GM12878 (cell line): Measurements from ENCODE around the gene MYO1D. TPM values are rescaled to one million over a fixed set of nuclear protein-coding genes. Genes with fewer than 3 reads are reported as not detected.
A peak's percentile ranks its signal among the peaks of the same experiment; 100 is the strongest.

ENCODE experiments used
- ATAC-seq: fragments of 200-7000 bp; cut with Tn5 transposase; 3 replicates; pipeline ENCODE4 v1.9.1; 2020; ENCODE audit warnings: mild to moderate bottlenecking, moderate library complexity
- BruUV-seq: library from RNA; stranded (reverse); fragments of 400-500 nt; replicated peaks from 2 replicates; lab custom pipeline; 2021; lab: Mats Ljungman, UMichigan
- CTCF ChIA-PET: fragments of 300-600 bp; sonication (Branson Sonifier 250); formaldehyde crosslinking; extraction: SDS; loops from one replicate; lab custom pipeline; 2021; ENCODE audit warnings: inconsistent platforms; lab: Yijun Ruan, JAX
- POLR2A ChIA-PET: fragments of 350-600 bp; formaldehyde crosslinking; extraction: SDS; loops from one replicate; lab custom pipeline; 2021; ENCODE audit warnings: inconsistent platforms; lab: Charles Lee
- RAD21 ChIA-PET: fragments of 300-600 bp; sonication (Branson Sonifier 250); formaldehyde crosslinking; loops from one replicate; lab custom pipeline; 2023; ENCODE audit warnings: antibody characterized with exemption; ENCODE audit not compliant: unreplicated experiment; lab: Charles Lee
- SMC1A ChIA-PET: fragments of 300-600 bp; sonication (Branson Sonifier 250); formaldehyde crosslinking; loops from one replicate; lab custom pipeline; 2023; ENCODE audit not compliant: unreplicated experiment, uncharacterized antibody; lab: Charles Lee
- DNase-seq: peaks from one replicate; pipeline ENCODE4 v3.0.0-alpha.2; 2011; ENCODE audit warnings: low read depth, low spot score
- FAIRE-seq: peaks from 3 replicates; lab custom pipeline; 2011; peaks lifted over from hg19 to GRCh38; lab: Jason Lieb, UNC
- H2AFZ ChIP-seq: 2 replicates; pipeline ENCODE4 v1.6.0; 2011; ENCODE audit warnings: low read depth, low read length, control low read depth; ENCODE audit not compliant: control insufficient read depth
- H3K27ac ChIP-seq: 2 replicates; pipeline ENCODE4 v1.5.1; 2011; ENCODE audit warnings: control low read depth; ENCODE audit not compliant: control insufficient read depth, insufficient read depth
- H3K27me3 ChIP-seq, 2 experiments: replicated peaks in 1 of 2; 2 replicates each; pipeline versions ENCODE4 v1.6.0 to v1.6.1; 2011; ENCODE audit warnings: low read length in 1 of 2; ENCODE audit not compliant: control insufficient read depth in 2 of 2, insufficient read depth in 2 of 2
- H3K36me3 ChIP-seq, 2 experiments: 2 replicates each; pipeline ENCODE4 v1.5.1; 2011; ENCODE audit warnings: low read length in 1 of 2; ENCODE audit not compliant: control insufficient read depth in 2 of 2, insufficient read depth in 2 of 2
- H3K4me1 ChIP-seq: 2 replicates; pipeline ENCODE4 v1.6.1; 2011; ENCODE audit warnings: mild to moderate bottlenecking, low read length, moderate library complexity, mixed read lengths; ENCODE audit not compliant: control insufficient read depth, insufficient read depth
- H3K4me2 ChIP-seq: 2 replicates; pipeline ENCODE4 v1.6.0; 2011; ENCODE audit warnings: control low read depth; ENCODE audit not compliant: control insufficient read depth, insufficient read depth
- H3K4me3 ChIP-seq: fragments of 200-600 bp; sonication (generic); 2 replicates; pipeline ENCODE4 v1.5.1; 2016
- H3K79me2 ChIP-seq: 2 replicates; pipeline ENCODE4 v1.6.0; 2011; ENCODE audit warnings: low read length; ENCODE audit not compliant: control insufficient read depth, insufficient read depth
- H3K9ac ChIP-seq: 2 replicates; pipeline ENCODE4 v1.8.0; 2011; ENCODE audit warnings: low read length, control low read depth, mixed read lengths; ENCODE audit not compliant: control insufficient read depth, insufficient read depth
- H3K9me3 ChIP-seq: replicated peaks from 3 replicates; pipeline ENCODE4 v1.5.1; 2011; ENCODE audit warnings: mild to moderate bottlenecking, low read length; ENCODE audit not compliant: control insufficient read depth, insufficient read depth
- H4K20me1 ChIP-seq: 2 replicates; pipeline ENCODE4 v1.6.0; 2011; ENCODE audit not compliant: control insufficient read depth, insufficient read depth
- BHLHE40 ChIP-seq, 2 experiments: fragments of 450-650 bp in 1 of 2; IDR thresholded peaks; 2 replicates each; pipeline ENCODE4 v1.6.1; 2011 to 2017; ENCODE audit warnings: low read depth in 2 of 2, borderline replicate concordance in 1 of 2, improper control_type of control experiment in 1 of 2, low read length in 1 of 2, mild to moderate bottlenecking in 1 of 2
- CEBPB ChIP-seq, 2 experiments: fragments of 150-350 bp in 1 of 2; IDR thresholded peaks; 2 replicates each; pipeline ENCODE4 v1.6.1; 2012 to 2014; ENCODE audit warnings: low read depth in 2 of 2, low read length in 2 of 2, borderline replicate concordance in 1 of 2, inconsistent platforms in 1 of 2
- CREB1 ChIP-seq: IDR thresholded peaks from 2 replicates; pipeline ENCODE4 v1.6.1; 2012; ENCODE audit warnings: low read depth, mild to moderate bottlenecking, inconsistent platforms
- EGR1 ChIP-seq, 2 experiments: IDR thresholded peaks; 1 replicate in 1 of 2; 2 replicates in 1 of 2; pipeline ENCODE4 v1.6.1; 2011 to 2012; ENCODE audit warnings: low read depth in 2 of 2, low read length in 2 of 2, borderline replicate concordance in 1 of 2, mild to moderate bottlenecking in 1 of 2, moderate library complexity in 1 of 2
- EP300 ChIP-seq, 2 experiments: fragments of 150-350 bp in 1 of 2; IDR thresholded peaks; 2 replicates each; pipeline ENCODE4 v1.6.1; 2011 to 2012; ENCODE audit warnings: low read depth in 2 of 2, low read length in 2 of 2, borderline replicate concordance in 1 of 2, improper control_type of control experiment in 1 of 2, inconsistent platforms in 1 of 2; ENCODE audit not compliant: control insufficient read depth in 1 of 2
- KDM1A ChIP-seq: fragments of 200-600 bp; sonication (generic); IDR thresholded peaks from 2 replicates; pipeline ENCODE4 v1.6.1; 2016; ENCODE audit warnings: borderline replicate concordance
- MEF2A ChIP-seq: IDR thresholded peaks from 2 replicates; pipeline ENCODE4 v1.6.1; 2011; ENCODE audit warnings: low read depth, mild to moderate bottlenecking, low read length, moderate library complexity; ENCODE audit not compliant: insufficient read depth
- MEF2B ChIP-seq: fragments of 450-650 bp; IDR thresholded peaks from 2 replicates; pipeline ENCODE4 v1.6.1; 2018; ENCODE audit warnings: mild to moderate bottlenecking, moderate library complexity; ENCODE audit not compliant: partially characterized antibody, poor library complexity, severe bottlenecking
- POLR2AphosphoS2 ChIP-seq: IDR thresholded peaks from 2 replicates; pipeline ENCODE4 v1.6.1; 2011; ENCODE audit warnings: low read depth, mild to moderate bottlenecking, low read length, improper control_type of control experiment, moderate library complexity
- POU2F2 ChIP-seq: IDR thresholded peaks from 3 replicates; pipeline ENCODE4 v1.6.1; 2011; ENCODE audit warnings: low read depth, mild to moderate bottlenecking, low read length, borderline replicate concordance
- RUNX3 ChIP-seq: IDR thresholded peaks from 2 replicates; pipeline ENCODE4 v1.6.1; 2012; ENCODE audit warnings: low read length, inconsistent platforms
- SRF ChIP-seq, 2 experiments: IDR thresholded peaks; 2 replicates each; pipeline ENCODE4 v1.6.1; 2011; ENCODE audit warnings: low read depth in 2 of 2, low read length in 2 of 2, mild to moderate bottlenecking in 1 of 2, moderate library complexity in 1 of 2
- TAF1 ChIP-seq: IDR thresholded peaks from 2 replicates; pipeline ENCODE4 v1.6.1; 2011; ENCODE audit warnings: mild to moderate bottlenecking, low read depth, low read length, borderline replicate concordance
- TBL1XR1 ChIP-seq: IDR thresholded peaks from 2 replicates; pipeline ENCODE4 v1.6.1; 2012; ENCODE audit warnings: low read depth, low read length, improper control_type of control experiment
- TCF12 ChIP-seq: IDR thresholded peaks from 2 replicates; pipeline ENCODE4 v1.6.1; 2011; ENCODE audit warnings: low read depth, mild to moderate bottlenecking, low read length
- ZNF384 ChIP-seq: IDR thresholded peaks from 2 replicates; pipeline ENCODE4 v1.6.1; 2012; ENCODE audit warnings: low read depth, mild to moderate bottlenecking, low read length, improper control_type of control experiment, borderline replicate concordance
- WGBS: methylation state at CpG from one replicate; pipeline ENCODE4 v1.1.6; 2016; ENCODE audit warnings: low lambda C conversion rate; ENCODE audit not compliant: insufficient replicate concordance, insufficient coverage; ENCODE audit errors: missing lambda C conversion rate; 5-methylcytosine and 5-hydroxymethylcytosine counted together
- in situ Hi-C: fragments of 300-500 bp; cut with MboI; formaldehyde crosslinking; loops from 9 replicates; pipeline ENCODE4 v1.14.3; 2018; ENCODE audit warnings: mixed read lengths
- intact Hi-C: fragments of 100-400 bp; cut with micrococcal nuclease; formaldehyde crosslinking; loops from one replicate; pipeline ENCODE4 v1.14.2; 2022; ENCODE audit not compliant: unreplicated experiment
- polyA plus RNA-seq, 11 experiments: library from polyadenylated mRNA; depleted of rRNA in 4 of 11; unstranded in 6 of 11; stranded (reverse) in 5 of 11; fragments of >200 nt; fragmentation: Nextera tagmentation in 4 of 11; fragmentation: Illumina TruSeq in 1 of 11; extraction: Ambion mirVana in 4 of 11; extraction: Trizol in 1 of 11; gene quantifications; 1 replicate in 1 of 11; 2 replicates in 10 of 11; pipeline versions ENCODE4 v1.2.1 to v1.2.3, GENCODE V29; 2011 to 2016; ENCODE audit warnings: inconsistent platforms in 2 of 11, missing spikeins in 2 of 11, low read depth in 1 of 11
- total RNA-seq, 4 experiments: library from RNA; depleted of rRNA in 3 of 4; stranded (reverse); fragments of >200 nt in 3 of 4; fragmentation: Illumina TruSeq in 1 of 4; extraction: Trizol in 1 of 4; gene quantifications; 2 replicates each; pipeline versions ENCODE4 v1.2.1 to v1.2.3, GENCODE V29; 2013 to 2021
- TF ChIP-seq, protein P1 (sequence below): fragments of 450-650 bp; formaldehyde crosslinking; IDR thresholded peaks from 2 replicates; pipeline ENCODE4 v1.4.0; 2020; ENCODE audit warnings: mild to moderate bottlenecking, moderate library complexity
- TF ChIP-seq, protein P2 (sequence below): IDR thresholded peaks from 2 replicates; pipeline ENCODE4 v1.6.1; 2012; ENCODE audit warnings: low read depth, low read length, improper control_type of control experiment

The MYO1D gene
- total and polyA plus RNA-seq, 10 of the 15 experiments (the other 5 are each of a cell fraction or from before 2014, with no cell fraction given) = 1.8 to 37.7 (median 25.4) TPM

DNA sequence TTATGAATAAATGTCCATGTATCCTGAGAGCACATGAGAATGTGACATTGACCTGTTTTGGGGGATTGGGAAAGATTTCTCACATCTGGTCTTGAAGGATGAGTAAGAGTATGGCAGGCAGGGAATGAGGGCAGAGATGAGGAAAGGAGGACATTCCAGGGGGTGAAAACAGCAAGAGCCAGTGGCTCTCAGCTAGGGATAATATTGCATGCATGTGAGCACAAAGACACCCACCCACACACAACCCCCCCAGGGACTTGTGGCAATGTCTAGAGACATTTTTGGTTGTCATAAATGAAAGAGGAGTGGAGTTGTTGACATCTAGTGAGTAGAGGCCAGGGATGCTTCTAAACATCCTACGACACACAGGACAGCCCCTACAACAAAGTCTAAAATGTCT, 6.0 kb downstream of the MYO1D start:
- DNase-seq = no peak
- RAD21 ChIA-PET = interaction anchor here (0.9 to 8.2 kb wide), 3 partner anchors 9 to 88 kb away, joined by 4 to 198 read pairs (median 11); no protein-coding TSS in a partner anchor
- in situ Hi-C loops = no loop called here
- Histone ChIP-seq H3K79me2 (peaks cover 6% of the 10 kb centered on the region), H3K27ac (no peak overlapping the region), H3K4me1 (no peaks in the 10 kb centered on the region), H4K20me1 (no peaks in the 10 kb centered on the region; the same call in 1 of the 2 replicates), H2AFZ (no peak overlapping the region), H3K4me2 (peak overlapping the region; percentile 12; the same call in 1 of the 2 replicates), H3K9ac (no peak overlapping the region), H3K4me3 (no peak overlapping the region), H3K27me3 (no peaks in the 10 kb centered on the region), H3K36me3 (no peaks in the 10 kb centered on the region), H3K9me3 (no peaks in the 10 kb centered on the region)
- SMC1A ChIA-PET = interaction anchor here (1.3 to 14.6 kb wide), 5 partner anchors 12 to 90 kb away, joined by 3 to 248 read pairs (median 127); no protein-coding TSS in a partner anchor
- 0% methylated on average over 1 of the region's 1 CpG for WGBS
- TF ChIP-seq BHLHE40 (IDR thresholded peaks at IDR 0.05; ENCODE audit: borderline replicate concordance in 1 of 2, low read depth in 2 of 2, low read length in 1 of 2) (peak; percentile 75 to 82), EGR1 (IDR thresholded peaks at IDR 0.05; ENCODE audit: borderline replicate concordance in 1 of 2, low read depth in 2 of 2, low read length in 2 of 2) (peak in 1 of 2 experiments; percentile 35; a peak in 1 of 3 replicates), TCF12 (no peak), MEF2B (peak; percentile 88), SRF (IDR thresholded peaks at IDR 0.05; ENCODE audit: low read depth in 2 of 2, low read length in 2 of 2) (no peak), ZNF384 (no peak), CEBPB (IDR thresholded peaks at IDR 0.05; ENCODE audit: borderline replicate concordance in 1 of 2, low read depth in 2 of 2, low read length in 2 of 2) (no peak), TAF1 (no peak), POU2F2 (peak; percentile 31; the same call in 1 of the 3 replicates), RUNX3 (peak; percentile 33; the same call in 1 of the 2 replicates), CREB1 (no peak), TBL1XR1 (no peak), KDM1A (no peak), POLR2AphosphoS2 (no peak), MEF2A (no peak), EP300 (IDR thresholded peaks at IDR 0.05; ENCODE audit: borderline replicate concordance in 1 of 2, control insufficient read depth in 1 of 2, low read depth in 2 of 2, low read length in 2 of 2) (no peak)
- TF ChIP-seq, protein P1, sequence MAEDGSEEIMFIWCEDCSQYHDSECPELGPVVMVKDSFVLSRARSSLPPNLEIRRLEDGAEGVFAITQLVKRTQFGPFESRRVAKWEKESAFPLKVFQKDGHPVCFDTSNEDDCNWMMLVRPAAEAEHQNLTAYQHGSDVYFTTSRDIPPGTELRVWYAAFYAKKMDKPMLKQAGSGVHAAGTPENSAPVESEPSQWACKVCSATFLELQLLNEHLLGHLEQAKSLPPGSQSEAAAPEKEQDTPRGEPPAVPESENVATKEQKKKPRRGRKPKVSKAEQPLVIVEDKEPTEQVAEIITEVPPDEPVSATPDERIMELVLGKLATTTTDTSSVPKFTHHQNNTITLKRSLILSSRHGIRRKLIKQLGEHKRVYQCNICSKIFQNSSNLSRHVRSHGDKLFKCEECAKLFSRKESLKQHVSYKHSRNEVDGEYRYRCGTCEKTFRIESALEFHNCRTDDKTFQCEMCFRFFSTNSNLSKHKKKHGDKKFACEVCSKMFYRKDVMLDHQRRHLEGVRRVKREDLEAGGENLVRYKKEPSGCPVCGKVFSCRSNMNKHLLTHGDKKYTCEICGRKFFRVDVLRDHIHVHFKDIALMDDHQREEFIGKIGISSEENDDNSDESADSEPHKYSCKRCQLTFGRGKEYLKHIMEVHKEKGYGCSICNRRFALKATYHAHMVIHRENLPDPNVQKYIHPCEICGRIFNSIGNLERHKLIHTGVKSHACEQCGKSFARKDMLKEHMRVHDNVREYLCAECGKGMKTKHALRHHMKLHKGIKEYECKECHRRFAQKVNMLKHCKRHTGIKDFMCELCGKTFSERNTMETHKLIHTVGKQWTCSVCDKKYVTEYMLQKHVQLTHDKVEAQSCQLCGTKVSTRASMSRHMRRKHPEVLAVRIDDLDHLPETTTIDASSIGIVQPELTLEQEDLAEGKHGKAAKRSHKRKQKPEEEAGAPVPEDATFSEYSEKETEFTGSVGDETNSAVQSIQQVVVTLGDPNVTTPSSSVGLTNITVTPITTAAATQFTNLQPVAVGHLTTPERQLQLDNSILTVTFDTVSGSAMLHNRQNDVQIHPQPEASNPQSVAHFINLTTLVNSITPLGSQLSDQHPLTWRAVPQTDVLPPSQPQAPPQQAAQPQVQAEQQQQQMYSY (CRISPR knock-in tag) = no peak
- TF ChIP-seq, protein P2, sequence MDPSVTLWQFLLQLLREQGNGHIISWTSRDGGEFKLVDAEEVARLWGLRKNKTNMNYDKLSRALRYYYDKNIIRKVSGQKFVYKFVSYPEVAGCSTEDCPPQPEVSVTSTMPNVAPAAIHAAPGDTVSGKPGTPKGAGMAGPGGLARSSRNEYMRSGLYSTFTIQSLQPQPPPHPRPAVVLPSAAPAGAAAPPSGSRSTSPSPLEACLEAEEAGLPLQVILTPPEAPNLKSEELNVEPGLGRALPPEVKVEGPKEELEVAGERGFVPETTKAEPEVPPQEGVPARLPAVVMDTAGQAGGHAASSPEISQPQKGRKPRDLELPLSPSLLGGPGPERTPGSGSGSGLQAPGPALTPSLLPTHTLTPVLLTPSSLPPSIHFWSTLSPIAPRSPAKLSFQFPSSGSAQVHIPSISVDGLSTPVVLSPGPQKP = no peak
- CTCF ChIA-PET = interaction anchor here (8.6 to 13.7 kb wide), 2 partner anchors 9 to 91 kb away, joined by 112 to 335 read pairs; no protein-coding TSS in a partner anchor
- BruUV-seq = no TSS peak
- peak; percentile 51 for ATAC-seq
- POLR2A ChIA-PET = interaction anchor here (0.9 kb wide), 1 partner anchor 39 kb away, joined by 4 read pairs; no protein-coding TSS in a partner anchor
- intact Hi-C loops = no loop called here
- FAIRE-seq = no peak
